GM18498 (cell line): Measurements from ENCODE around the gene SPR.

ENCODE experiments used
- ATAC-seq: cut with Tn5 transposase; IDR thresholded peaks from one replicate; pipeline ENCODE4 v1.9.1; 2021; ENCODE audit warnings: mild to moderate bottlenecking, moderate library complexity; ENCODE audit not compliant: unreplicated experiment

SPR gene

DNA sequence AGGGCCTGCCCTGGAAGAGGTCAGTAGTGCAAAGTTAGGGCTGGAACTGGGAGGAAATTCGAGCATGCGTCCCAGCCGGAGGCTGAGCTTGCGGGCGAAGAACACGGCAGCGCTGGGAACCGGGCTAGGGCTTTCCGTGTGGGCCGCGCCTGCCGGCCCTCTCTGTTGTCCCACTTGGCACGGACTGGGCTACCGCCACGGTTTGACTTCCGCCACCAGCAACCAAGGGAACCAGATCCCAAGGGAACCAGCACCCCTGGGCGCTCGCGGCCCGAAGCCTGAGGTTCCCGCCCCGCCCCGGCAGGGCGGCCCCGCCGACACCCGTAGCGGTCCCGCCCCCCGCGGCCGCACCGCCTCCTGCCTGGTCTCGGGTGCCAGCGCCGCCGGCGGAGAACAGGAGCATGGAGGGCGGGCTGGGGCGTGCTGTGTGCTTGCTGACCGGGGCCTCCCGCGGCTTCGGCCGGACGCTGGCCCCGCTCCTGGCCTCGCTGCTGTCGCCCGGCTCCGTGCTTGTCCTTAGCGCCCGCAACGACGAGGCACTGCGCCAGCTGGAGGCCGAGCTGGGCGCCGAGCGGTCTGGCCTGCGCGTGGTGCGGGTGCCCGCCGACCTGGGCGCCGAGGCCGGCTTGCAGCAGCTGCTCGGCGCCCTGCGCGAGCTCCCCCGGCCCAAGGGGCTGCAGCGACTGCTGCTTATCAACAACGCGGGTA lies at the start of gene SPR:
SPR (plus strand) TSS at position 377 of the 708 bp plus-strand sequence; CDS start at position 402, 25 bp downstream.
- peak; percentile 95 for ATAC-seq

- ATAC-seq = no peak
These were observed 47.1 kb upstream of the SPR start for GRCh38 chr2:72840066-72840465.

DNA sequence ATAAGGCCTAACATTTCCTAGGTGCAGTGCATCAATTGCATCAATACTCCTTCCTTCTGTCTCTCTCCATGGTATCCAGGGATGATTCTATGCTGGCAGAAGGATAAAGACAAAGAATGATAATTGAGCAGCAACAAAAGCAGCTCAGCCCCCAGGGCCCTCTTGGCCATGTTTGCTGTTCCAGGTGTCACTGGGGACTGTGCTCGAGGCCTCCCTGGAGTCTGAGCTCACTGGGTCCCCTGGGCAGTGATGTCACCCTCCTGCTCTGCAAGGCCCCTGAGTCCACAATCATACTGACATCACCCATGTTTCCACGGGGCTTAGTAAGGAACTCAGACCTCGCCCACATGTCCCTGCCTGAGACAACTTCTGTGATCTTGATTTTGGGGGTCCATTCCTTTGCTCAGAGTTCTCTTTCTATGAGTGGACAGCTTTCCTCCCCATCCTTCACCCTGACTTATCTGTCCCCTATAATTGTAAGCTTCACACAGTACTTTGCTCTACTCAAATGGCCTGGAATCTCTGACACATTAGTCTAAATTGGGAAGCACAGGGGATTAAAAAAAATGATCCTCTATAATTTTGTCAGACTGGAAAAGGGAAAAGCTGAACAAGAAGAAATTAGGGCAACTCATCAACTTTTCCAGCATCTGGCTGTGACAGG lies 45.6 kb upstream of the SPR start:
- no peak for ATAC-seq

DNA sequence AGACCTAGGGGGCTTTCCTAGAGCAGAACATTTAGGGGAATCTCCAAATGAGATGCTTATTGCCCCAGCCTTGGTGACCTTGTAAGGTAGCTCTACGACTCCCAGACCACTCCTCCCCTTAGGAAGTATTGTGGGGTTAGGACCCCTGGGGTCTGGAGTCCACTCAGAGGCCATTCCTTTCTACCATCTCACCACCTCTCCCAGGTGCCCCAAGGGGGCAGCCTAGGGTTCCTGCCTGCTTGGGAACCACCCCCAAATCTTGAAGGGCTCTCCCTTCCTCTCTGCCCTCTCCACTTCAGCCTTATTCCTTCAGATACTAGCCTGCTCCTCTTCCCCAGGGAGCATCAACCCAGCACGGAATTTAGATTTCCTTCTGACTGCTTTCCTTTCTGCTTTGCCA lies 43.9 kb upstream of the SPR start:
- no peak for ATAC-seq

DNA sequence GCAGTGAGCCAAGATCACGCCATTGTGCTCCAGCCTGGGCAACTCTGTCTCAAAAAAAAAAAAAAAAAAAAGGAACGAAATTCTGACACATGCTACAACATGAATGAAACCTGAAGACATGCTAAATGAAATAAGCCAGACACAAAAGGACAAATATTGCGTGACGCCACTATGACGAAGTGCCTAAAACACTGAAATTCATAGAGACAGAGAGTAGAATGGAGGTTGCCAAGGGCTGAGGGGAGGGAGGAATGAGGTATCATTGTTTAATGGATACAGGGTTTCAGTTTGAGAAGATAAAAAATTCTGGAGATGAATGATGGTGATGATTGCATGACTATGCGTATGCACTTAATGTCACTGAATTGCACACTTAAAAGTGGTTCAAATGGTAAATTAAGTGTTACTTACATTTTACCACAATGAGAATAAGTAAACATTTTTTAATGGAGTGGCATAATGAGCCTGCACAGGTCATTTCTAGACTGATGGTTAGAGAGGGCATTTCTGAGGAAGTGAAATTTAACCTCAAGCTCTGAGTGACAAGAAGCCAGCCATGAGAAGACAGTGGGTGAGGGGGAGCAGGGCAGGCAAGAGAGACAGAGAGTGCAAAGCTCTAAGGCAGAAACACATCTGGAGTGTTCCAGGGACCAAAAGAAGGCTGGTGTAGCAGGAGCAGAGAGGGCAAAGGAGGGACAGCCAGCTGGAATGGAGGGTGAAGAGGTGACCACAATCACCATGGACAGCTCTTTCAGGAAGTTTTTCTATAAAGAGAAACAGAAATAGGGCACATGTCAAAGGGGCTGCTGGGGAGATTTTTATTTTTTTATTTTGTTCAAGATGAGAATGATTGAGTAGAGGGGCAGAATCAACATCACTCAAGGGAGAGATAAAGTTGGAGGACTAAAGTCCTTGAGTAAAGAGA lies 40.8 kb upstream of the SPR start:
- peak; percentile 100 for ATAC-seq

DNA sequence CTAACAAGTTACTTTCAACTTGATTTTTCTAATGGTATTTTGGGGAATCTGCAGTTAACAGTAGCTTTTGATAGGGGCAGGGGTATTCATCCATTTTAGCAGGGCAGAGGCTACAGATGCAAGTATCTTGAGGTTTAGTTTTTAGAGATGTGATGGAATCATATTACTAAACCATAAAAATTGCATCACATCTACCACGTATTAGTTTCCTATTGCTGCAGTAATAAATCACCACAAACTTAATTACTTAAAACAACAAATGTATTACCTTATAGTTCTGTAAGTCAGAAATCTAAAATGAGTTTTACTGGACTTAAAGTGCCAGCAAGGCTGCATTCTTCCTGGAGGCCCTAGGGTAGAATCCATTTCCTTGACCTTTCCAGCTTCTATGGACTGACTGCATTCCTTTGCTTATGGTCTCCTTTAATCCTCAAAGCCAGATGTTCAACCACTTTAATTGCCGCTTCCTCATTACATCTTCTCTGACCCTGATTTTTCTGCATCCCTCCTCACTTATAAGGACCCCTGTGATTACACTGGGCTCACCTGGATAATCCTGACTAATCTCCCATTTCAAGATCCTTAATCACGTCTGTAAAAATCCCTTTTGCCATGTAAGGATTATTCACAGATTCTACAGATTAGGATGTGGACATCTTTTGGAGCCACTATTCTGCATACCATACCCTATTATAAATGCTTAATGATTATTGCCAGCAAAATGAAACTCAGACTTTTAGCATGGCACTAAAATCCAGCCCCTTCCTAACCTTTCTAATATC lies 39.5 kb upstream of the SPR start:
- no peak for ATAC-seq

GRCh38 chr2:72848436-72849137 lies 38.6 kb upstream of the SPR start:
- no peak for ATAC-seq

DNA sequence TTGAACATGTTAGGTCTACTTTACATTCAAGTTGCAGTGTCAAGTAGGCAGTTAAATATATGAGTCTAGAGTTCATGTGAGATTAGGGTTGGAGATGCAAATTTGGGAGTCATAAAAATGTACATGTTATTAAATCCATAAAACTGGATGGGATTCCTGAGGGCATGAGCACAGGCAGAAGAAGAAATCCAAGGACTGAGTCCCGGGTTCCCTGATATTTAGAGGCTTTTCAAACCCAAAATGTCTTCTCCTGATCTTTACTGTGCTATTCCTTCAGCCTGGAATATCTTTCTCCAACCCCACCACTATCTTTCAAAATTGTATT lies 38.1 kb upstream of the SPR start:
- no peak for ATAC-seq

- ATAC-seq = no peak
These were observed 35.9 kb upstream of the SPR start for GRCh38 chr2:72851333-72851732.

GRCh38 chr2:72859831-72860262 lies 27.4 kb upstream of the SPR start:
- peak; percentile 63 for ATAC-seq

DNA sequence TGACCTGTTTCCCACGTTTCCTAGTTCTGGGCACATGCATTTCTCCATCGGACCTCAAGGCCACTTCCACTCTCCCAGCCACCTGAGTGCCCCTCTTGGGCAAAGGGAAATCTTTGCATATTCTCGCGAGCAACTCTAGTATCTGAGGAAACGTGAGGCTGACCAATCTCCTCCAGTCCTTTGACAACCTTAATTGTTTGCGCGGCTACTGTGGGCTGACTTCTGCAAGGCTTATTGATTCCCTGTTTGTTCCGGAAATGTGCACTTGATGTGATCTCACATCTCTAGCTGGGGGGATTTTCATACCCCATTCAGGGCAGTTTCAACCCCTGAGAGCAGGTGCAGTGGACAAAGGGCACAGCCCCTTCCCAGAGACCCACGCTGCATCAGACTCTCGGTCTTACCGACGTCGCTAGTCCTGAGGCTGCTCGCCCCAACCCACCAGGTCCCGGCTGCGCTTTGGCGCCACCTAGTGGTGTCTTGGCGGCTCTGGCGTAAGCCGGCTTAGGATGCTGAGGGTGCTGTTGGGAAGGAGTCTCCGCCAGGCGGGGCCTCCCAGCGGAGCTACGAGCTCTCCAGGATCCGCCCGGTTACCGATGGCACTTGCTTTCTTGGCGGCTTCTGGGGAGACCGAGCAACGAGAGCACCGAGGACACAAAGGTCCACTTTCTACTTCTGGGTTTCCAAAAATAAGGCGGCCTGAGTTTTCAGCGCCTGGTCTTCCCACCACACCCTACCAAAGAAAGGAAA lies 24.8 kb upstream of the SPR start:
- peak; percentile 92 for ATAC-seq

DNA sequence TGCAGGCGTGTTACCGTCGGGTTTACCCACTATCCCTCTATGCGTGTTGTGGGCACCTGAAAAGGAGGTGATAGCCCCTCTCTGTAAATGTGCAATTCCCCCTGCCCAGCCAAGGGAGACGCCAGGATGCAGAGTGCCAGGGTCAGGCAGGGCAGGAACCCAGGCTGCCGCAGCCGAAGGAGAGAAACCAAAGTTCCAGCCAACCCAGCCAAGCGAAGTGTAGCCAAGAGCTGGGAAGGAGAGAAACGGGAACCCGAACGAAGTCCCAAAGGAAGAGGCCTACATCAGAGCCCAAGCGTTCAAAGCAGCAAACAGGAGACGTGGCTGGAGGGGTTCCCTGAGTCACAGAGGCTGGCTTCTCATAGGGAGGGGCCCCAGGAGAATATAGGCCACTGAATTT lies 24.2 kb upstream of the SPR start:
- no peak for ATAC-seq

GRCh38 chr2:72864500-72864899 lies 22.7 kb upstream of the SPR start:
- peak; percentile 62 for ATAC-seq

GRCh38 chr2:72871060-72871459 lies 16.1 kb upstream of the SPR start:
- no peak for ATAC-seq

DNA sequence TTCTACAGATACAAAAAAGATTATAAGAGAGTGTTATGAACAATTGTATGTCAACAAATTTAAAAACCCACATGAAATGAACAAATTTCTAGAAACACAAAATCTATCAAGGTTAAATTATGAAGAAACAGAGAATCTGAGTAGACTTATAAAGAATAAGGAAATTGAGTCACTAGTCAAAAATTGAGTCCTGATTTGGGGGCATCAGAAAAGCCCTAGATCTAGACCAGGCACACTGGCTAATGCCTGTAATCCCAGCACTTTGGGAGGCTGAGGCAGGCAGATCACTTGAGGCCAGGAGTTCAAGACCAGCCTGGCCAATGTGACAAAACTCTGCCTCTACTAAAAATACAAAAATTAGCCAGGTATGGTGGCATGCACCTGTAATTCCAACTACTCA lies 15.3 kb upstream of the SPR start:
- ATAC-seq = no peak

DNA sequence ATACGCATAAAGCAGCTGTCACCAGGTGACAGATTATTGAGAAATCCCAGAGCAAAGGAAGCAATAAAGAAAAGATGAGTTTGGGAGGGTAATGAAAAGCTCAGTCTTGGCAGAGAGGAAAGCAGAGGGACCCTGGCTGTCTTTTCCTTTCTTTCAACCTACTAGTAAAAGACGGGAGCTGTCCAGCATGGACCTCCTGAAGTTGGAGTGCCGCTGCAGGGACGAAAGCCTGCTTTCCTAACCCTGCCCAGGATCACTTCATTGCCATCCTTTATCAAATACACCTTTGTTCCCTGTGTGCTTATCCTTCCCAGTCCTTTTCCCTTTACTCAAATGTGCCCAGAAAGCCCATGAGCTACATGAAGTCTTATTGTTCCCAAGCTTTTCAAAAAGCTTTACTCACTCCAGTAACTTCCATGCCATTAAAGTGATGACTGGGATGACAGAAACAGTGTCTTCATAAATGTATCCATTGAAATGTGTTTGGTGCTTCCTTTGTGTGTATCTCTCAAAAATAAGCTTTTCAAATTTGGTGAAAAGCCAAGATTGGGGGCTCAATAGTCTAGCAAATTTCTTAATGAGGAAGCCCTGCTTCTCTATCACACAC lies 3.7 kb upstream of the SPR start:
- ATAC-seq = no peak

DNA sequence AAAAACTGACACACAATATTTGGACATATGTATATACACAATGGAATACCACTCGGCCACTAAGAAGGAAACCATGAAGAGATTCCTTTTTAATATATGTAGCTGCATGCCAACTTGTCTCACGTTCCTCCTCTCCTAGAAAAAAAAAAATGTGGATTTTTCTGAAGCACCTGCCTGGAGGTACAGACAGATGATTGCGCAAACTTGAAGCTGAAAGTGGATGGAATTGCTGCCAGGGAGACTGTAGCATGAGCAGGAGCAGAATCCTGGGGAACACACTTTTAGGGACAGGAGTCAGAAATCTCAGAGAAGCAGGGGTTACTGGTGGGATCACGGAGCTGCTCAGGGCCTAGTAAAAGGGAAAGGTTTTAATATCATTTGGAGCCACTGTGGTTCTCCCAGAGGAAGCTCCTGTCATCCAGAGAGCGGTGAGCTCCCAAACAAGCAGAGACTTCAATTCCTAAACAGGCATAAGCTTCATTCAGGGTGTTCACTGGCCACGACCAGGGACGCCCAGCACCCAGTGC lies 640 bp upstream of the SPR start:
- no peak for ATAC-seq

- ATAC-seq = peak; percentile 43
These were observed 681 bp downstream of the SPR start for GRCh38 chr2:72887740-72888437.
